ENCODE data around the gene CEMIP. TPM values are rescaled to one million over a fixed set of nuclear protein-coding genes. Genes with fewer than 3 reads are reported as not detected.

The CEMIP gene
- total and polyA plus RNA-seq, 10 of the 15 experiments (the other 5 are each of a cell fraction or from before 2014, with no cell fraction given): 0.01 to 0.44 (median 0.16) TPM; not detected in 6

DNA sequence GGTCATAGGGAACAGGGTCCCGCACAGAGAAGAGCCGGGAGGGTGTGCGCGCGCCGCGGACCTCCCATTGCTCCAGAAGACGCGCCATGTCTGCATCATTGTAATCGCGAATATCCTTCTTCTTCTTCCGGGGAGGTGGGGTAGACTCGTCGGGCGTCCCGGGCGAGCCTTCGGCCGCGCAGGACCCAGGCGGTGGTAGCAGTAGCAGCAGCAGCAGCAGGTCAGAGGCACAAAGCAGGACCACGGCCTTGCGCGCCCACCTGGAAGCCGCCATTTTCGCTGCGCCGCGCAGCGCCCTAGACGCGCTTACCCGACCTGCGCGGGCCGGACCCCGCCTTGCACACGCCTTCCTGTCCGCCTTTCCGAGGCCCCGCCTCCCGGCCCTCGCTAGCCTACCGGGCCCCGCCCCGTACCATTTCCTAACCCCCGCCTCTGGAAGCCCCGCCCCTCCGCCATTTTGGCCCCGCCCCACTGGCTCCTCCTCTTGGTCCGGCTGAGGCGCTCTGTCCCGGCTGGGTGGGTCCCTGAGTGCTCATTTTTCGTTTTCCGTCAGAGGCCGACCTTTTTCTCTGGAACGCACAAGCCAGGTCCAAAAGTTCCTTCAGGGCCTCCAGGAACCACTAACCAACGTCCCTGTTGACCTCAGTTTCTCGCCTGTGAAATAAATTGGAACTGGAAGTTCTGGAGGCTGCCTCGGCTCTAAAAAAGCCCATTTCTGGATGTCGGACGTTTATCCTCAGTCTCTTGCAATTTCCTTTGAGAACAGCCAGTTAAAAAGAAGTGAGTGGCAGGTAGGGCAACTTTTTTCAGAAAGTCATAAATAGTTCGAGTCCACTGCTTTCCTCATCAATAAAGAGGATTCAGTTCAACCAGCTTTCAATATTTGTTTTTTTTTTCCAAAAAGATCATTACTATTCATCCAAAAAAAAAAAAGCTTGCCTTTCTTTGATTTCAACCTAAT lies 210.6 kb downstream of the CEMIP start, which contains the start of gene MESD:
Gene MESD, minus strand, starts transcription at position 302 of the 961 bp plus-strand sequence. Its CDS starts 28 bp downstream, at position 274.
- Histone ChIP-seq H4K20me1 (ENCODE audit: control insufficient read depth, insufficient read depth) (no peaks in the 10 kb centered on the region), H3K9me3 (replicated peaks; ENCODE audit: control insufficient read depth, insufficient read depth, low read length) (no peaks in the 10 kb centered on the region), H3K4me3 (peak within 1 kb of the TSS; percentile 94), H2AFZ (ENCODE audit: control insufficient read depth, low read depth, low read length) (peak within 1 kb of the TSS; percentile 96), H3K4me1 (ENCODE audit: control insufficient read depth, insufficient read depth, low read length) (peaks cover 4% of the 10 kb centered on the region), H3K36me3 (ENCODE audit: control insufficient read depth in 2 of 2, insufficient read depth in 2 of 2, low read length in 1 of 2) (peaks cover 0 to 3% of the 10 kb centered on the region in 2 experiments; a peak in 1 of 4 replicates), H3K9ac (ENCODE audit: control insufficient read depth, insufficient read depth, low read length) (peak within 1 kb of the TSS; percentile 89), H3K27ac (ENCODE audit: control insufficient read depth, insufficient read depth) (peak within 1 kb of the TSS; percentile 80), H3K4me2 (ENCODE audit: control insufficient read depth, insufficient read depth) (peak within 1 kb of the TSS; percentile 92), H3K27me3 (replicated peaks in 1 of 2; ENCODE audit: control insufficient read depth in 2 of 2, insufficient read depth in 2 of 2, low read length in 1 of 2) (no peaks in the 10 kb centered on the region), H3K79me2 (ENCODE audit: control insufficient read depth, insufficient read depth, low read length) (peaks cover 42% of the 10 kb centered on the region)
- CTCF ChIA-PET: interaction anchor here (1.0 to 2.9 kb wide), 4 partner anchors 12 to 276 kb away, joined by 3 to 29 read pairs (median 8); no protein-coding TSS in a partner anchor
- POLR2A ChIA-PET: interaction anchor here (0.7 to 1.9 kb wide), 2 partner anchors 11 to 686 kb away, joined by 3 to 12 read pairs; partner anchors contain the start of gene TLNRD1
- ATAC-seq (peak; percentile 97), FAIRE-seq (peak; percentile 41), DNase-seq (ENCODE audit: low read depth, low spot score) (peak; percentile 70)
- RAD21 ChIA-PET (ENCODE audit: unreplicated experiment): interaction anchor here (1.7 to 2.6 kb wide), 3 partner anchors 10 to 276 kb away, joined by 6 to 13 read pairs (median 7); partner anchors contain the start of gene TLNRD1
- intact Hi-C loops (cut with micrococcal nuclease; ENCODE audit: unreplicated experiment) (loop anchor here (1.0 kb wide), 1 partner anchor 10 kb away; no protein-coding TSS in a partner anchor), in situ Hi-C loops (cut with MboI) (loop anchor here (5.0 to 10.0 kb wide), 2 partner anchors 118 to 305 kb away; no protein-coding TSS in a partner anchor)
- 1% methylated on average over 50 of the region's 63 CpGs for WGBS (ENCODE audit: insufficient coverage, insufficient replicate concordance, low lambda C conversion rate, missing lambda C conversion rate)
- SMC1A ChIA-PET (ENCODE audit: uncharacterized antibody, unreplicated experiment): interaction anchor here (0.7 to 2.2 kb wide), 5 partner anchors 10 to 276 kb away, joined by 3 to 12 read pairs (median 9); partner anchors contain the start of gene TLNRD1
- BruUV-seq (replicated peaks): TSS peak; percentile 99
- TF ChIP-seq JUND (IDR thresholded peaks at IDR 0.05; ENCODE audit: low read depth, low read length) (no peak), WRNIP1 (IDR thresholded peaks at IDR 0.05; ENCODE audit: borderline replicate concordance, low read depth, low read length) (no peak), SPI1 (IDR thresholded peaks at IDR 0.05; ENCODE audit: borderline replicate concordance, insufficient read depth, low read depth, low read length) (no peak), NFYB (IDR thresholded peaks at IDR 0.05; ENCODE audit: insufficient read depth, low read depth, low read length) (no peak)
- TF ChIP-seq, protein P1, sequence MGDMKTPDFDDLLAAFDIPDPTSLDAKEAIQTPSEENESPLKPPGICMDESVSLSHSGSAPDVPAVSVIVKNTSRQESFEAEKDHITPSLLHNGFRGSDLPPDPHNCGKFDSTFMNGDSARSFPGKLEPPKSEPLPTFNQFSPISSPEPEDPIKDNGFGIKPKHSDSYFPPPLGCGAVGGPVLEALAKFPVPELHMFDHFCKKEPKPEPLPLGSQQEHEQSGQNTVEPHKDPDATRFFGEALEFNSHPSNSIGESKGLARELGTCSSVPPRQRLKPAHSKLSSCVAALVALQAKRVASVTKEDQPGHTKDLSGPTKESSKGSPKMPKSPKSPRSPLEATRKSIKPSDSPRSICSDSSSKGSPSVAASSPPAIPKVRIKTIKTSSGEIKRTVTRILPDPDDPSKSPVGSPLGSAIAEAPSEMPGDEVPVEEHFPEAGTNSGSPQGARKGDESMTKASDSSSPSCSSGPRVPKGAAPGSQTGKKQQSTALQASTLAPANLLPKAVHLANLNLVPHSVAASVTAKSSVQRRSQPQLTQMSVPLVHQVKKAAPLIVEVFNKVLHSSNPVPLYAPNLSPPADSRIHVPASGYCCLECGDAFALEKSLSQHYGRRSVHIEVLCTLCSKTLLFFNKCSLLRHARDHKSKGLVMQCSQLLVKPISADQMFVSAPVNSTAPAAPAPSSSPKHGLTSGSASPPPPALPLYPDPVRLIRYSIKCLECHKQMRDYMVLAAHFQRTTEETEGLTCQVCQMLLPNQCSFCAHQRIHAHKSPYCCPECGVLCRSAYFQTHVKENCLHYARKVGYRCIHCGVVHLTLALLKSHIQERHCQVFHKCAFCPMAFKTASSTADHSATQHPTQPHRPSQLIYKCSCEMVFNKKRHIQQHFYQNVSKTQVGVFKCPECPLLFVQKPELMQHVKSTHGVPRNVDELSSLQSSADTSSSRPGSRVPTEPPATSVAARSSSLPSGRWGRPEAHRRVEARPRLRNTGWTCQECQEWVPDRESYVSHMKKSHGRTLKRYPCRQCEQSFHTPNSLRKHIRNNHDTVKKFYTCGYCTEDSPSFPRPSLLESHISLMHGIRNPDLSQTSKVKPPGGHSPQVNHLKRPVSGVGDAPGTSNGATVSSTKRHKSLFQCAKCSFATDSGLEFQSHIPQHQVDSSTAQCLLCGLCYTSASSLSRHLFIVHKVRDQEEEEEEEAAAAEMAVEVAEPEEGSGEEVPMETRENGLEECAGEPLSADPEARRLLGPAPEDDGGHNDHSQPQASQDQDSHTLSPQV (IDR thresholded peaks at IDR 0.05): no peak
- TF ChIP-seq, protein P2, sequence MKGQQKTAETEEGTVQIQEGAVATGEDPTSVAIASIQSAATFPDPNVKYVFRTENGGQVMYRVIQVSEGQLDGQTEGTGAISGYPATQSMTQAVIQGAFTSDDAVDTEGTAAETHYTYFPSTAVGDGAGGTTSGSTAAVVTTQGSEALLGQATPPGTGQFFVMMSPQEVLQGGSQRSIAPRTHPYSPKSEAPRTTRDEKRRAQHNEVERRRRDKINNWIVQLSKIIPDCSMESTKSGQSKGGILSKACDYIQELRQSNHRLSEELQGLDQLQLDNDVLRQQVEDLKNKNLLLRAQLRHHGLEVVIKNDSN (IDR thresholded peaks at IDR 0.05; ENCODE audit: borderline replicate concordance, extremely low read length, insufficient read depth, low read depth, low read length): no peak
- TF ChIP-seq, protein P3, sequence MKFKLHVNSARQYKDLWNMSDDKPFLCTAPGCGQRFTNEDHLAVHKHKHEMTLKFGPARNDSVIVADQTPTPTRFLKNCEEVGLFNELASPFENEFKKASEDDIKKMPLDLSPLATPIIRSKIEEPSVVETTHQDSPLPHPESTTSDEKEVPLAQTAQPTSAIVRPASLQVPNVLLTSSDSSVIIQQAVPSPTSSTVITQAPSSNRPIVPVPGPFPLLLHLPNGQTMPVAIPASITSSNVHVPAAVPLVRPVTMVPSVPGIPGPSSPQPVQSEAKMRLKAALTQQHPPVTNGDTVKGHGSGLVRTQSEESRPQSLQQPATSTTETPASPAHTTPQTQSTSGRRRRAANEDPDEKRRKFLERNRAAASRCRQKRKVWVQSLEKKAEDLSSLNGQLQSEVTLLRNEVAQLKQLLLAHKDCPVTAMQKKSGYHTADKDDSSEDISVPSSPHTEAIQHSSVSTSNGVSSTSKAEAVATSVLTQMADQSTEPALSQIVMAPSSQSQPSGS (IDR thresholded peaks at IDR 0.05; ENCODE audit: low read length): no peak
- TF ChIP-seq, protein P4, sequence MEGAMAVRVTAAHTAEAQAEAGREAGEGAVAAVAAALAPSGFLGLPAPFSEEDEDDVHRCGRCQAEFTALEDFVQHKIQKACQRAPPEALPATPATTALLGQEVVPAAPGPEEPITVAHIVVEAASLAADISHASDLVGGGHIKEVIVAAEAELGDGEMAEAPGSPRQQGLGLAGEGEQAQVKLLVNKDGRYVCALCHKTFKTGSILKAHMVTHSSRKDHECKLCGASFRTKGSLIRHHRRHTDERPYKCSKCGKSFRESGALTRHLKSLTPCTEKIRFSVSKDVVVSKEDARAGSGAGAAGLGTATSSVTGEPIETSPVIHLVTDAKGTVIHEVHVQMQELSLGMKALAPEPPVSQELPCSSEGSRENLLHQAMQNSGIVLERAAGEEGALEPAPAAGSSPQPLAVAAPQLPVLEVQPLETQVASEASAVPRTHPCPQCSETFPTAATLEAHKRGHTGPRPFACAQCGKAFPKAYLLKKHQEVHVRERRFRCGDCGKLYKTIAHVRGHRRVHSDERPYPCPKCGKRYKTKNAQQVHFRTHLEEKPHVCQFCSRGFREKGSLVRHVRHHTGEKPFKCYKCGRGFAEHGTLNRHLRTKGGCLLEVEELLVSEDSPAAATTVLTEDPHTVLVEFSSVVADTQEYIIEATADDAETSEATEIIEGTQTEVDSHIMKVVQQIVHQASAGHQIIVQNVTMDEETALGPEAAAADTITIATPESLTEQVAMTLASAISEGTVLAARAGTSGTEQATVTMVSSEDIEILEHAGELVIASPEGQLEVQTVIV (IDR thresholded peaks at IDR 0.05; ENCODE audit: borderline replicate concordance, partially characterized antibody): no peak

Measured in GM12878 (cell line).